Loucy (cell line): ENCODE measurements around the gene INF2.
"Not testable (repeated sequence)": the region's sequence is repeated elsewhere in the genome, so short reads cannot be mapped to it uniquely, and the experiment has no call there.

ENCODE experiments used
- H2AFZ ChIP-seq: fragments of 200-600 bp; sonication (generic); 2 replicates; pipeline ENCODE4 v1.6.0; 2016; ENCODE audit warnings: antibody characterized with exemption, mild to moderate bottlenecking, low read length, moderate library complexity
- H3F3A ChIP-seq: fragments of 200-600 bp; 2 replicates; pipeline ENCODE4 v1.6.0; 2016; ENCODE audit warnings: antibody characterized with exemption, low read depth, mild to moderate bottlenecking
- H3K27me3 ChIP-seq: fragments of 200-600 bp; sonication (generic); 2 replicates; pipeline ENCODE4 v1.6.1; 2014; ENCODE audit warnings: low read length, mild to moderate bottlenecking; ENCODE audit not compliant: insufficient read depth, poor library complexity, severe bottlenecking
- H3K36me3 ChIP-seq: fragments of 200-600 bp; sonication (generic); 2 replicates; pipeline ENCODE4 v1.6.1; 2016; ENCODE audit warnings: low read length; ENCODE audit not compliant: insufficient read depth
- H3K4me1 ChIP-seq: fragments of 200-600 bp; sonication (generic); 2 replicates; pipeline ENCODE4 v1.5.1; 2014; ENCODE audit warnings: low read length, mild to moderate bottlenecking; ENCODE audit not compliant: insufficient read depth, poor library complexity, severe bottlenecking
- H3K4me2 ChIP-seq: fragments of 200-600 bp; sonication (generic); 2 replicates; pipeline ENCODE4 v1.6.0; 2014; ENCODE audit warnings: antibody characterized with exemption, low read length, low read depth, mild to moderate bottlenecking; ENCODE audit not compliant: poor library complexity, severe bottlenecking
- H3K4me3 ChIP-seq: fragments of 200-600 bp; sonication (generic); 2 replicates; pipeline ENCODE4 v1.5.1; 2014; ENCODE audit warnings: low read length, mild to moderate bottlenecking, mixed read lengths; ENCODE audit not compliant: poor library complexity, severe bottlenecking
- H3K79me2 ChIP-seq: fragments of 200-600 bp; sonication (generic); 2 replicates; pipeline ENCODE4 v1.6.1; 2014; ENCODE audit warnings: low read length; ENCODE audit not compliant: insufficient read depth
- H3K9ac ChIP-seq: fragments of 200-600 bp; sonication (generic); 2 replicates; pipeline ENCODE4 v1.6.0; 2014; ENCODE audit warnings: mild to moderate bottlenecking, low read depth, low read length, moderate library complexity; ENCODE audit not compliant: poor library complexity, severe bottlenecking
- H3K9me2 ChIP-seq: fragments of 200-600 bp; sonication (generic); replicated peaks from 2 replicates; pipeline ENCODE4 v1.6.1; 2016; ENCODE audit warnings: low read depth, low read length, mixed read lengths
- H3K9me3 ChIP-seq: fragments of 200-600 bp; sonication (generic); 2 replicates; pipeline ENCODE4 v1.6.1; 2014; ENCODE audit warnings: mild to moderate bottlenecking, antibody characterized with exemption, low read length, low read depth; ENCODE audit not compliant: insufficient read depth
- H4K20me1 ChIP-seq: fragments of 200-600 bp; sonication (generic); 2 replicates; pipeline ENCODE4 v1.6.0; 2014; ENCODE audit warnings: antibody characterized with exemption, low read length, mild to moderate bottlenecking; ENCODE audit not compliant: insufficient read depth, poor library complexity, severe bottlenecking
- EZH2phosphoT487 ChIP-seq: fragments of 200-600 bp; IDR thresholded peaks from 2 replicates; pipeline ENCODE4 v1.6.1; 2018; ENCODE audit warnings: antibody characterized with exemption, mild to moderate bottlenecking, moderate library complexity, borderline replicate concordance
- TF ChIP-seq, protein P1 (sequence below): fragments of 200-600 bp; sonication (generic); conservative IDR thresholded peaks from 2 replicates; pipeline ENCODE4 v1.5.1; 2014; ENCODE audit warnings: mild to moderate bottlenecking, antibody characterized with exemption, low read length

Gene INF2

DNA sequence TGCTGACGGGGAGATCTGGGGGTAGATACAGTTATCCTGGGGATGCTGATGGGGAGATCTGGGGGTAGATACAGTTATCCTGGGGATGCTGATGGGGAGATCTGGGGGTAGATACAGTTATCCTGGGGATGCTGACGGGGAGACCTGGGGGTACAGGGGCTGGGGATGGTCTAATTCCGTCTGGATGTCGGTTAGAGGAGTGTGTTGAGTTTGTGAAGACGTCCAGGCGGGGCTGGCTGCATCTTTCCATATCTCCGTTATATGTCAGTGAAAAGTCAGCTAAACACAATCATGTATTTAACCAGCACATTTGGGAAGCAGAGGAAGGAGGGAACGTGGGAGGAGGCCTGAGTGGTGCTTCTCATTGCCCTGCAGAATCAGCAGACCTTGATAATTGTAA, 17.3 kb upstream of the INF2 start:
- H3K4me1 ChIP-seq, H4K20me1 ChIP-seq, H3K9me2 ChIP-seq, H3K36me3 ChIP-seq, H3K79me2 ChIP-seq, H3K9me3 ChIP-seq, H3K4me3 ChIP-seq, H3F3A ChIP-seq, H2AFZ ChIP-seq, H3K27me3 ChIP-seq, H3K4me2 ChIP-seq, H3K9ac ChIP-seq: not testable (repeated sequence)

DNA sequence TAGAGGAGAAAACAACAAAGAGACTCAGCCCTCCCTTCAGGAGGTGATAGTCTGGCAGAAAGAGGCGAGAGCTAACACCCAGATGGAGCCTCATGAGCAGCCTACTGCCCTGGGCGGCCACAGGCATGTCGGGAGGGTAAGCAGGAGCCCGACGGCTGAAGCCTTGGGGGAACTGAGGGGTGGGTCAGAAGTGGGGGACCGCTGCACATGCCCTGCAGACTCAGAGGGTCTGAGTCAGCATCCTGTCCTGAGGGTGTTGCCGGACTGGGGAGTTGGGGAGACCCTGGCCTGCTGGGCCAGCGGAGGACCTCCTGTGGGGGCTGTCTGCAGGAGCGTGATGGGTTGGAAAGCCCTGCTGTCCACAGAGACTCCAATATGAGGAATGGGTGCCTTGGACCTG, 15.9 kb upstream of the INF2 start:
- H3K9ac ChIP-seq, result no peak overlapping the region
- no peaks in the 10 kb centered on the region for H3K9me2 ChIP-seq
- H3K4me2 ChIP-seq, result no peak overlapping the region
- H3F3A ChIP-seq, result no peaks in the 10 kb centered on the region
- TF ChIP-seq, protein P1, sequence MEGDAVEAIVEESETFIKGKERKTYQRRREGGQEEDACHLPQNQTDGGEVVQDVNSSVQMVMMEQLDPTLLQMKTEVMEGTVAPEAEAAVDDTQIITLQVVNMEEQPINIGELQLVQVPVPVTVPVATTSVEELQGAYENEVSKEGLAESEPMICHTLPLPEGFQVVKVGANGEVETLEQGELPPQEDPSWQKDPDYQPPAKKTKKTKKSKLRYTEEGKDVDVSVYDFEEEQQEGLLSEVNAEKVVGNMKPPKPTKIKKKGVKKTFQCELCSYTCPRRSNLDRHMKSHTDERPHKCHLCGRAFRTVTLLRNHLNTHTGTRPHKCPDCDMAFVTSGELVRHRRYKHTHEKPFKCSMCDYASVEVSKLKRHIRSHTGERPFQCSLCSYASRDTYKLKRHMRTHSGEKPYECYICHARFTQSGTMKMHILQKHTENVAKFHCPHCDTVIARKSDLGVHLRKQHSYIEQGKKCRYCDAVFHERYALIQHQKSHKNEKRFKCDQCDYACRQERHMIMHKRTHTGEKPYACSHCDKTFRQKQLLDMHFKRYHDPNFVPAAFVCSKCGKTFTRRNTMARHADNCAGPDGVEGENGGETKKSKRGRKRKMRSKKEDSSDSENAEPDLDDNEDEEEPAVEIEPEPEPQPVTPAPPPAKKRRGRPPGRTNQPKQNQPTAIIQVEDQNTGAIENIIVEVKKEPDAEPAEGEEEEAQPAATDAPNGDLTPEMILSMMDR, result no peak
- TF ChIP-seq EZH2phosphoT487, result no peak
- H3K4me3 ChIP-seq, result no peak overlapping the region
- H3K36me3 ChIP-seq, result no peaks in the 10 kb centered on the region
- H3K9me3 ChIP-seq, result no peaks in the 10 kb centered on the region
- H2AFZ ChIP-seq, result no peak overlapping the region
- H4K20me1 ChIP-seq, result no peaks in the 10 kb centered on the region
- H3K79me2 ChIP-seq, result no peaks in the 10 kb centered on the region
- H3K4me1 ChIP-seq, result peaks cover 10% of the 10 kb centered on the region
- H3K27me3 ChIP-seq, result no peaks in the 10 kb centered on the region

DNA sequence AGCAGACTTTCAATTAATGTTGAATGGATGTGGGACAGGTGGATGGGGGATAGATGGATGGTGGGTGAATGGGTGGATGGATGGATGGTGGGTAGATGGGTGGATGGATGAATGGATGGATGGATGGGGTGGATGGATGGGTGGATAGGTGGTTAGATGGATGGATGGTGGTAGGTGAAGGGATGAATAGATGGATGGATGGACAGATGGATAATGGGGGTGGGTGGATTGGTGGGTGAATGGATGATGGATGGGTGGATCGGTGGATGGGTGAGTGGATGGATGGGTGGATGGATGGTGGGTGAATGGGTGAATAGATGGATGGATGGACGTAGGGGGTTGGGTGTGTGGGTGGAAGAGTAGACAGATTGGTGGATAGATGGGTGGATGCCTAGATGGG, 14.0 kb upstream of the INF2 start:
- Histone ChIP-seq H2AFZ (no peak overlapping the region), H3K4me3 (no peak overlapping the region), H3K9ac (no peak overlapping the region), H3K9me2 (no peaks in the 10 kb centered on the region), H3K27me3 (no peaks in the 10 kb centered on the region), H3K79me2 (no peaks in the 10 kb centered on the region), H3K4me1 (peaks cover 14% of the 10 kb centered on the region), H3K9me3 (no peaks in the 10 kb centered on the region), H3K36me3 (no peaks in the 10 kb centered on the region), H3K4me2 (no peak overlapping the region), H3F3A (no peaks in the 10 kb centered on the region), H4K20me1 (no peaks in the 10 kb centered on the region)
- TF ChIP-seq EZH2phosphoT487, result no peak
- TF ChIP-seq, protein P1, result no peak

DNA sequence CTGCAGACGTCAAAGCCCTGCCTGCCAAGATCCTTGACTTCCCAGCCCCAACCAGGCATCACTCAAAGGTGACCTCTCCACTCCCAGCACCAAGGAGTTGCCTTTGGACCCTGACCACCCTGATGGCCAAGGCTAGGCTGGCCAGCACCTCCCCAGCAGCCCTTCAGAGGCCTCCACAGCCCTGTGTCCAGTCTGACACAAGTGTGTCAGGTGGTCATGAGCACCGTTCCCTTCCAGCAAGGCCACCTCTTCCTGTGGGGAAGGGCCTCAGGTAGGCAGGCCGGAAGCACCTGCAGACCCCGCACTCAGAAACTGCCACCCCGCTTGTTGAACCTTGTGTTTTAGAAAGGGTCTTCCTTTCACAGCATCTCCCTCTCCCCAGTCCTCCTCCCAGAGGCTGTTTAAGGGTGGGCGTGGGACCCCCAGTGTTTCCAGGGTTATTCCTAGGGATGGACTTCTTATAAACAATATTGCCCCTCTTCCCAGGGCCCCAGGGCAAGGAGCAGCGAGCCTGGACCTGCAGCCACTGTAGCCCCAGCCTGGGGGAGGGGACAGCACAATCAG, 13.2 kb upstream of the INF2 start:
- no peaks in the 10 kb centered on the region for H3F3A ChIP-seq
- no peak overlapping the region for H3K4me2 ChIP-seq
- no peaks in the 10 kb centered on the region for H3K9me2 ChIP-seq
- H3K4me1 ChIP-seq, result peaks cover 14% of the 10 kb centered on the region
- no peak for TF ChIP-seq EZH2phosphoT487
- no peak overlapping the region for H2AFZ ChIP-seq
- no peaks in the 10 kb centered on the region for H3K36me3 ChIP-seq
- H3K9me3 ChIP-seq, result no peaks in the 10 kb centered on the region
- H3K9ac ChIP-seq, result peak overlapping the region; percentile 91
- no peaks in the 10 kb centered on the region for H3K27me3 ChIP-seq
- no peaks in the 10 kb centered on the region for H3K79me2 ChIP-seq
- no peaks in the 10 kb centered on the region for H4K20me1 ChIP-seq
- H3K4me3 ChIP-seq, result no peak overlapping the region
